Measurements from ENCODE around the gene TSTD1. TPM values are rescaled to one million over a fixed set of nuclear protein-coding genes. Genes with fewer than 3 reads are reported as not detected.

The TSTD1 gene
- total and polyA plus RNA-seq, 2 donors, result 73.0 to 149 TPM

- no peaks in the 10 kb centered on the region for H3K9me3 ChIP-seq (ENCODE audit: control insufficient read depth in 2 of 2, insufficient read depth in 1 of 2, low read length in 1 of 2)
- peaks cover 0 to 6% of the 10 kb centered on the region in 2 donors for H3K27me3 ChIP-seq (ENCODE audit: control insufficient read depth in 2 of 2, insufficient read depth in 1 of 2, low read length in 1 of 2)
- DNase-seq (ENCODE audit: low read depth in 6 of 9, low spot score in 9 of 9), result no peak
- H3K27ac ChIP-seq (ENCODE audit: low read depth in 1 of 2, low read length in 1 of 2), result no peak overlapping the region
- no peaks in the 10 kb centered on the region for H3K4me1 ChIP-seq (ENCODE audit: control insufficient read depth in 2 of 2, insufficient read depth in 2 of 2, low read length in 2 of 2)
- WGBS, result 96% methylated on average over 2 of the region's 2 CpGs
- H3K4me3 ChIP-seq (ENCODE audit: low read length in 2 of 2), result no peak overlapping the region
- H3K36me3 ChIP-seq (ENCODE audit: control insufficient read depth in 2 of 2, insufficient read depth in 2 of 2, low read length in 1 of 2), result no peaks in the 10 kb centered on the region
Measured at GRCh38 chr1:161082483-161082882, 43.7 kb upstream of the TSTD1 start.

GRCh38 chr1:161081519-161081918, 42.8 kb upstream of the TSTD1 start:
- no peaks in the 10 kb centered on the region for H3K4me1 ChIP-seq (ENCODE audit: control insufficient read depth in 2 of 2, insufficient read depth in 2 of 2, low read length in 2 of 2)
- H3K27me3 ChIP-seq (ENCODE audit: control insufficient read depth in 2 of 2, insufficient read depth in 1 of 2, low read length in 1 of 2), result peaks cover 0 to 6% of the 10 kb centered on the region in 2 donors
- WGBS, result 79% methylated on average over 5 of the region's 5 CpGs
- H3K9me3 ChIP-seq (ENCODE audit: control insufficient read depth in 2 of 2, insufficient read depth in 1 of 2, low read length in 1 of 2), result no peaks in the 10 kb centered on the region
- H3K27ac ChIP-seq (ENCODE audit: low read depth in 1 of 2, low read length in 1 of 2), result no peak overlapping the region
- H3K4me3 ChIP-seq (ENCODE audit: low read length in 2 of 2), result no peak overlapping the region
- no peaks in the 10 kb centered on the region for H3K36me3 ChIP-seq (ENCODE audit: control insufficient read depth in 2 of 2, insufficient read depth in 2 of 2, low read length in 1 of 2)
- DNase-seq (ENCODE audit: low read depth in 6 of 9, low spot score in 9 of 9), result no peak

- no peak overlapping the region for H3K27ac ChIP-seq (ENCODE audit: low read depth in 1 of 2, low read length in 1 of 2)
Measured at GRCh38 chr1:161080441-161081405, 42.0 kb upstream of the TSTD1 start.

GRCh38 chr1:161079436-161080110, 40.8 kb upstream of the TSTD1 start:
- no peak for DNase-seq (ENCODE audit: low read depth in 6 of 9, low spot score in 9 of 9)
- 84% methylated on average over 41 of the region's 41 CpGs for WGBS
- Histone ChIP-seq H3K36me3 (ENCODE audit: control insufficient read depth in 2 of 2, insufficient read depth in 2 of 2, low read length in 1 of 2) (no peaks in the 10 kb centered on the region), H3K27me3 (ENCODE audit: control insufficient read depth in 2 of 2, insufficient read depth in 1 of 2, low read length in 1 of 2) (peaks cover 0 to 6% of the 10 kb centered on the region in 2 donors), H3K4me1 (ENCODE audit: control insufficient read depth in 2 of 2, insufficient read depth in 2 of 2, low read length in 2 of 2) (no peaks in the 10 kb centered on the region), H3K4me3 (ENCODE audit: low read length in 2 of 2) (no peak overlapping the region), H3K9me3 (ENCODE audit: control insufficient read depth in 2 of 2, insufficient read depth in 1 of 2, low read length in 1 of 2) (no peaks in the 10 kb centered on the region), H3K27ac (ENCODE audit: low read depth in 1 of 2, low read length in 1 of 2) (no peak overlapping the region)

More at GRCh38 chr1:161080441-161081405, 42.0 kb upstream of the TSTD1 start:
- WGBS, result 96% methylated on average over 5 of the region's 5 CpGs
- Histone ChIP-seq H3K4me3 (ENCODE audit: low read length in 2 of 2) (no peak overlapping the region), H3K4me1 (ENCODE audit: control insufficient read depth in 2 of 2, insufficient read depth in 2 of 2, low read length in 2 of 2) (no peaks in the 10 kb centered on the region), H3K36me3 (ENCODE audit: control insufficient read depth in 2 of 2, insufficient read depth in 2 of 2, low read length in 1 of 2) (no peaks in the 10 kb centered on the region), H3K27me3 (ENCODE audit: control insufficient read depth in 2 of 2, insufficient read depth in 1 of 2, low read length in 1 of 2) (peaks cover 0 to 6% of the 10 kb centered on the region in 2 donors), H3K9me3 (ENCODE audit: control insufficient read depth in 2 of 2, insufficient read depth in 1 of 2, low read length in 1 of 2) (no peaks in the 10 kb centered on the region)
- DNase-seq (ENCODE audit: low read depth in 6 of 9, low spot score in 9 of 9), result no peak

- Histone ChIP-seq H3K9me3 (ENCODE audit: control insufficient read depth in 2 of 2, insufficient read depth in 1 of 2, low read length in 1 of 2) (peaks cover 0 to 3% of the 10 kb centered on the region in 2 donors), H3K27me3 (ENCODE audit: control insufficient read depth in 2 of 2, insufficient read depth in 1 of 2, low read length in 1 of 2) (peaks cover 0 to 6% of the 10 kb centered on the region in 2 donors), H3K4me3 (ENCODE audit: low read length in 2 of 2) (no peak overlapping the region), H3K36me3 (ENCODE audit: control insufficient read depth in 2 of 2, insufficient read depth in 2 of 2, low read length in 1 of 2) (no peaks in the 10 kb centered on the region), H3K4me1 (ENCODE audit: control insufficient read depth in 2 of 2, insufficient read depth in 2 of 2, low read length in 2 of 2) (no peaks in the 10 kb centered on the region), H3K27ac (ENCODE audit: low read depth in 1 of 2, low read length in 1 of 2) (no peak overlapping the region)
- DNase-seq (ENCODE audit: low read depth in 6 of 9, low spot score in 9 of 9), result no peak
- WGBS, result 94% methylated on average over 9 of the region's 9 CpGs
Measured at GRCh38 chr1:161077426-161077825, 38.7 kb upstream of the TSTD1 start.

GRCh38 chr1:161076410-161076809, 37.6 kb upstream of the TSTD1 start:
- no peaks in the 10 kb centered on the region for H3K36me3 ChIP-seq (ENCODE audit: control insufficient read depth in 2 of 2, insufficient read depth in 2 of 2, low read length in 1 of 2)
- peaks cover 3 to 4% of the 10 kb centered on the region in 2 donors for H3K4me1 ChIP-seq (ENCODE audit: control insufficient read depth in 2 of 2, insufficient read depth in 2 of 2, low read length in 2 of 2)
- peaks cover 0 to 3% of the 10 kb centered on the region in 2 donors for H3K9me3 ChIP-seq (ENCODE audit: control insufficient read depth in 2 of 2, insufficient read depth in 1 of 2, low read length in 1 of 2)
- H3K27me3 ChIP-seq (ENCODE audit: control insufficient read depth in 2 of 2, insufficient read depth in 1 of 2, low read length in 1 of 2), result peaks cover 0 to 6% of the 10 kb centered on the region in 2 donors
- no peak overlapping the region for H3K27ac ChIP-seq (ENCODE audit: low read depth in 1 of 2, low read length in 1 of 2)
- no peak for DNase-seq (ENCODE audit: low read depth in 6 of 9, low spot score in 9 of 9)
- H3K4me3 ChIP-seq (ENCODE audit: low read length in 2 of 2), result no peak overlapping the region

GRCh38 chr1:161074676-161075368, 36.1 kb upstream of the TSTD1 start:
- no peaks in the 10 kb centered on the region for H3K36me3 ChIP-seq (ENCODE audit: control insufficient read depth in 2 of 2, insufficient read depth in 2 of 2, low read length in 1 of 2)
- peaks cover 10 to 20% of the 10 kb centered on the region in 2 donors for H3K4me1 ChIP-seq (ENCODE audit: control insufficient read depth in 2 of 2, insufficient read depth in 2 of 2, low read length in 2 of 2)
- DNase-seq (ENCODE audit: low read depth in 6 of 9, low spot score in 9 of 9), result no peak
- peaks cover 0 to 3% of the 10 kb centered on the region in 2 donors for H3K9me3 ChIP-seq (ENCODE audit: control insufficient read depth in 2 of 2, insufficient read depth in 1 of 2, low read length in 1 of 2)
- H3K27ac ChIP-seq (ENCODE audit: low read depth in 1 of 2, low read length in 1 of 2), result no peak overlapping the region
- H3K4me3 ChIP-seq (ENCODE audit: low read length in 2 of 2), result no peak overlapping the region
- peaks cover 0 to 6% of the 10 kb centered on the region in 2 donors for H3K27me3 ChIP-seq (ENCODE audit: control insufficient read depth in 2 of 2, insufficient read depth in 1 of 2, low read length in 1 of 2)
- WGBS, result 93% methylated on average over 12 of the region's 12 CpGs

GRCh38 chr1:161073474-161074121, 34.8 kb upstream of the TSTD1 start:
- H3K27ac ChIP-seq (ENCODE audit: low read depth in 1 of 2, low read length in 1 of 2), result no peak overlapping the region
- peaks cover 0 to 3% of the 10 kb centered on the region in 2 donors for H3K9me3 ChIP-seq (ENCODE audit: control insufficient read depth in 2 of 2, insufficient read depth in 1 of 2, low read length in 1 of 2)
- H3K4me1 ChIP-seq (ENCODE audit: control insufficient read depth in 2 of 2, insufficient read depth in 2 of 2, low read length in 2 of 2), result peaks cover 10 to 27% of the 10 kb centered on the region in 2 donors
- H3K36me3 ChIP-seq (ENCODE audit: control insufficient read depth in 2 of 2, insufficient read depth in 2 of 2, low read length in 1 of 2), result no peaks in the 10 kb centered on the region
- WGBS, result 83% methylated on average over 7 of the region's 7 CpGs
- no peak for DNase-seq (ENCODE audit: low read depth in 6 of 9, low spot score in 9 of 9)
- no peaks in the 10 kb centered on the region for H3K27me3 ChIP-seq (ENCODE audit: control insufficient read depth in 2 of 2, insufficient read depth in 1 of 2, low read length in 1 of 2)
- no peak overlapping the region for H3K4me3 ChIP-seq (ENCODE audit: low read length in 2 of 2)

Data from thymus (tissue), 11 donors.